Psoas muscle (tissue), 8 donors: ENCODE data around the gene ASPHD2. TPM values are rescaled to one million over a fixed set of nuclear protein-coding genes. Genes with fewer than 3 reads are reported as not detected.

ENCODE experiments used
- ATAC-seq, 4 donors: fragments of 200-7000 bp; cut with Tn5 transposase; one replicate each; pipeline ENCODE4 v1.9.1; 2020; ENCODE audit warnings: moderate library complexity in 3 of 4, mild to moderate bottlenecking in 2 of 4
- DNase-seq, 2 donors: peaks; one replicate each; pipeline ENCODE4 v3.0.0-alpha.2; 2020
- H3K27ac ChIP-seq: fragments of 200-600 bp; one replicate; pipeline ENCODE4 v1.8.0; 2022
- H3K27me3 ChIP-seq, 3 donors: fragments of 200-600 bp in 1 of 3; one replicate each; pipeline versions ENCODE4 v1.6.1 to v1.8.0; 2013 to 2022; ENCODE audit warnings: low read length in 2 of 3, mild to moderate bottlenecking in 2 of 3, moderate library complexity in 1 of 3; ENCODE audit not compliant: insufficient read depth in 3 of 3
- H3K36me3 ChIP-seq, 2 donors: fragments of 200-600 bp in 1 of 2; one replicate each; pipeline versions ENCODE4 v1.6.1 to v1.8.0; 2013 to 2022; ENCODE audit warnings: low read depth in 1 of 2, mild to moderate bottlenecking in 1 of 2, moderate library complexity in 1 of 2; ENCODE audit not compliant: insufficient read depth in 1 of 2
- H3K4me1 ChIP-seq: fragments of 200-600 bp; one replicate; pipeline ENCODE4 v1.8.0; 2022
- H3K4me3 ChIP-seq: fragments of 200-600 bp; one replicate; pipeline ENCODE4 v1.8.0; 2022; ENCODE audit warnings: mild to moderate bottlenecking
- H3K9me3 ChIP-seq: fragments of 200-600 bp; one replicate; pipeline ENCODE4 v1.8.0; 2022
- CTCF ChIP-seq: fragments of 200-600 bp; IDR thresholded peaks from one replicate; pipeline ENCODE4 v1.8.0; 2022; ENCODE audit warnings: antibody characterized with exemption
- WGBS, 3 donors: extraction: QIAGEN DNeasy Blood & Tissue Kit; methylation state at CpG; one replicate each; pipeline versions ENCODE4 v1.1.6 to v1.1.7; 2013; 5-methylcytosine and 5-hydroxymethylcytosine counted together
- intact Hi-C, 2 donors: fragments of 100-400 bp; cut with DNase I; formaldehyde crosslinking; loops; one replicate each; pipeline versions ENCODE4 v1.11.0 to v1.14.2; 2022
- polyA plus RNA-seq, 3 donors: library from polyadenylated mRNA; stranded (reverse); fragments of 200-250 nt; gene quantifications; one replicate each; pipeline ENCODE4 v1.2.3, GENCODE V29; 2013
- total RNA-seq, 4 donors: library from RNA; stranded (reverse); fragmentation: NEBNext Ultra II Directional in 2 of 4; extraction: Animal tissue kit (Norgen Biotek cat#: 25700) in 2 of 4; gene quantifications; one replicate each; pipeline versions ENCODE4 v1.2.1 to v1.2.4, GENCODE V29; 2021 to 2023
- donor health status: healthy with polysubstance abuse.
- donor health status: DM: no; HTN: no; CAD: no; lungs with moderate emphysema.
- donor health status: Bipolar disorder and iron deficiency.
- donor health status: healthy.
- donor health status: DM: yes; HTN: yes; CAD: no.
- donor health status: DM: no; HTN: no; CAD: no.
- donor health status: DM: no; HTN: no; CAD: no.
- donor health status: DM: yes; HTN: yes; CAD: no.

The ASPHD2 gene
- total and polyA plus RNA-seq, 7 donors: 0.04 to 0.38 (median 0.14) TPM; not detected in 1

- Histone ChIP-seq H3K4me1 (no peaks in the 10 kb centered on the region), H3K4me3 (no peak overlapping the region), H3K36me3 (no peaks in the 10 kb centered on the region), H3K27me3 (no peaks in the 10 kb centered on the region), H3K27ac (no peak overlapping the region), H3K9me3 (no peaks in the 10 kb centered on the region)
- intact Hi-C loops: no loop called here
- ATAC-seq: no peak
- TF ChIP-seq CTCF: no peak
- WGBS, 3 donors: 78 to 82% (median 81%) methylated on average over 16 of the region's 16 CpGs
- no peak for DNase-seq
Measured at GRCh38 chr22:26443901-26444690, 15.0 kb downstream of the ASPHD2 start.

- no peak for TF ChIP-seq CTCF
- H3K27ac ChIP-seq: no peak overlapping the region
- intact Hi-C loops: no loop called here
- H3K36me3 ChIP-seq: no peaks in the 10 kb centered on the region
- ATAC-seq (no peak), DNase-seq (no peak)
- H3K4me3 ChIP-seq: no peak overlapping the region
- WGBS, 3 donors: 79 to 90% (median 89%) methylated on average over 8 of the region's 8 CpGs
- H3K27me3 ChIP-seq: no peaks in the 10 kb centered on the region
- no peaks in the 10 kb centered on the region for H3K9me3 ChIP-seq
- H3K4me1 ChIP-seq: no peaks in the 10 kb centered on the region
Measured at GRCh38 chr22:26444777-26445176, 15.7 kb downstream of the ASPHD2 start.

GRCh38 chr22:26445577-26446275 is 16.7 kb downstream of the ASPHD2 start:
- 39 to 56% (median 44%) methylated on average over 15 of the region's 15 CpGs for WGBS, 3 donors
- no peak for TF ChIP-seq CTCF
- no peaks in the 10 kb centered on the region for H3K4me1 ChIP-seq

GRCh38 chr22:26446808-26447515 is 17.9 kb downstream of the ASPHD2 start:
- Histone ChIP-seq H3K27me3 (no peaks in the 10 kb centered on the region), H3K4me1 (no peaks in the 10 kb centered on the region), H3K9me3 (no peaks in the 10 kb centered on the region), H3K36me3 (peaks cover 0 to 20% of the 10 kb centered on the region in 2 donors), H3K4me3 (no peak overlapping the region), H3K27ac (no peak overlapping the region)
- ATAC-seq: no peak
- WGBS, 3 donors: 83 to 85% (median 84%) methylated on average over 17 of the region's 17 CpGs
- intact Hi-C loops: no loop called here
- DNase-seq: no peak
- no peak for TF ChIP-seq CTCF

More at GRCh38 chr22:26445577-26446275, 16.7 kb downstream of the ASPHD2 start:
- Histone ChIP-seq H3K9me3 (no peaks in the 10 kb centered on the region), H3K27me3 (no peaks in the 10 kb centered on the region), H3K4me3 (no peak overlapping the region), H3K36me3 (peaks cover 0 to 8% of the 10 kb centered on the region in 2 donors), H3K27ac (no peak overlapping the region)
- intact Hi-C loops: no loop called here
- DNase-seq (no peak), ATAC-seq (peak in 3 of 4 donors; percentile 36 to 61 (median 41))
